GM19455 (cell line): ENCODE measurements around the gene MED13L.
"Not testable (repeated sequence)": the region's sequence is repeated elsewhere in the genome, so short reads cannot be mapped to it uniquely, and the experiment has no call there.

ENCODE experiments used
- ATAC-seq: cut with Tn5 transposase; IDR thresholded peaks from one replicate; pipeline ENCODE4 v1.9.1; 2021; ENCODE audit not compliant: unreplicated experiment

Gene MED13L

DNA sequence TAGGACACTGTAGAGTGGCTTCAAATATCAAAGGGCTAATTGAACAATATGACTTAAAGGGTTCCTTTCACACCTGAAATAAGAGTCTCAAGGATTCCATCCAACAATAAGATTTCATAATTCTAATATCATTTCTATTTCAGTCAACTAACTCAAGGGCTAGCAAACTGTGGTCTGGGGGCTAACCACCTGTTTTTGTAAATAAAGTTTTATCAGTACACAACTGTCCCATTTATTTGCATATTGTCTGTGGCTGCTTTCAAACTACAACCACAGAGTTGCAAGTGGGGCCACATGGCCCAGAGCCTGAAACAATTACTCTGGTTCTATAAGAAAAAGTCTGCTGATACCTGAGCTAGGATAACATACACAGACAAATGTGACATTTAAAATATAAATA lies 29.1 kb downstream of the MED13L start:
- no peak for ATAC-seq

DNA sequence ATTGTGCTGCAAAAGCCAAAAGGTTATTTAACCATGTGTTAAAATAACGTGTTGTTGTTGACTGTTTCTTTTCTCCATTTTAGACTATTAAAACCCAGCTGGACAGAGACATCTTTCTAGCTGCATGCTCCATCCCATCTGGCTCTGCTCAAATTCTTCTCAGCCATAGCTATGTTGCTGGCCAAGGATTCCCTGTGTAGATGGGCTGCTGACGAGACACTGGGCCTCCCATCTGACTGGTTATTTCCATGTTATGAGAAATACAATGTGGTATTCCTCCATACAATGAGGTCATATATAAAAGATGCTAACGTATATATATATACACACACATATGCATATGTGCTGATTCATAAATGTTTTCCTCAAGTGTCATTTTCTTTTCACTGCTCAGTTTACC lies 30.1 kb downstream of the MED13L start:
- no peak for ATAC-seq

DNA sequence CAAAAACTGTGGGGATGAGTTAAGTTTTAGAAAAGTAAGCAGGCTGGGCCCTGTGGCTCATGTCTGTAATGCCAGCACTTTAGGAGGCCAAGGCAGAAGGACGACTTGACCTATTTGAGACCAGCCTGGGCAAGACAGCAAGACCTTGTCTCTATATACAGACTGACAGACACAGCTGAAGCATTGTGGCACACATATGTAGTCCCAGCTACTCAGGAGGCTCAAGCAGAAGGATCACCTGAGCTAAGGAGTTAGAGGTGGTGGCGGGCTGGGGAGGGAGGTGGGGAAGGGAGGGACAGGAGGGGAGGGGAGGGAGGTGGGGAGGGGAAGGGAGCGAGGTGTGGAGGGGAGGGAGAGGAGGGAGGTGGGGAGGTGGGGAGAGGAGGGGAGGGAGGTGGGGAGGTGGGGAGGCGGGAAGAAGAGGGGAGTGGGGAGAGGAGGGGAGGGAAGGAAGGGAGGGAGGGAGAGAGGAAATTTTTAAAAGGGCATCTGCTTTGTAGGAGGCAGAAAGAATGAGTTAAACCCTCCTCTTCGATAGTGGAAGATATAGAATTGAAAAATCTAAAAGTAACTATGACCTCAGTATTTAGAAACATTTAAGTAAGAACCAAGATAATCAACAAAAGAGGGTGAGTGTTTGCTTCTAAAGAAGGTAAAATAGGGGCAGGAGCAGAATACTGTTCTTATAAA lies 30.9 kb downstream of the MED13L start:
- ATAC-seq = no peak

DNA sequence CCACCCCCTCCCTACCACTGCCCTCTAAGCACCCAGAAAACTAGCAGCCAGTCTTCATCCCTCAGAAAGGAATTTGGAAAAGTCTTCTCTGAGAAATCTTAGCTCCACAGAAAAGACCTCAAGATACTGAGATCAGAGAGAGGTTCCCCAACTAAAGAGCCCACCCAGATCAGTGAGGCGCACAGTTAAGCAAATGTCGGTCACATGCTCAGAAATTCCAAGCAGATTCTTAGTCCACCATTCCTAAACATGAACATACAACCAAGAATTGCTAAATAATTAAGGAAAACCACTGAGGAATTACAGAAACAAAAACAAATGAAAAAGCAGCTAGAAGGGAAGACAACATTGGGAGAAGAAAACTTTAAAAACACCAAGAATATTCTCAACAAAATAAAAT lies 32.3 kb downstream of the MED13L start:
- ATAC-seq = no peak

DNA sequence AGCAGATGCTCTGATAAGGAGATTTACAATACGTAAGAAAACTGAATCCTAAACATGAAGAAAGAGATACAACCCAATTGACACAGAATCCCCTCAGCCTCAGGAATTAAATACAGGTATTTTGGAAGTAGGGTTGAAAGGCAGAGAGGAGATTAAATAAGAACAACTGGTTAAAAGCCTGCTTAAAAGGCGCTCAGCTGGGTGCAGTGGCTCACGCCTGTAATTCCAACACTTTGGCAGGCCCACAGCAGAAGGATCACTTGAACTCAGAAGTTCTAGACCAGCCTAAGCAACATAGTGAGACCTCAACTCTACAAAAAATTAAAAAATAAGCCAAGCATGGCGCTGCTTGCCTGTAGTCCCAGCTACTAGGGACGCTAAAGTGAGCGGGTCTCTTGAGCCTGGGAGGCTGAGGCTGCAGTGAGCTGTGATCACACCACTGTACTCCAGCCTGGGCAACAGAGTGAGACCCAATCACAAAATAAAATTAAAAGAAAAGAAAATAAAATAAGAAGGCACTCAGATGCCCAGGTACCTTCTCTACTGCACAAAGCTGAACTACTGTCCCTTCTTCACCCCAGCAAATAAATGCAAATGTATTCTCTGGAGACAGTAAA lies 32.9 kb downstream of the MED13L start:
- no peak for ATAC-seq

DNA sequence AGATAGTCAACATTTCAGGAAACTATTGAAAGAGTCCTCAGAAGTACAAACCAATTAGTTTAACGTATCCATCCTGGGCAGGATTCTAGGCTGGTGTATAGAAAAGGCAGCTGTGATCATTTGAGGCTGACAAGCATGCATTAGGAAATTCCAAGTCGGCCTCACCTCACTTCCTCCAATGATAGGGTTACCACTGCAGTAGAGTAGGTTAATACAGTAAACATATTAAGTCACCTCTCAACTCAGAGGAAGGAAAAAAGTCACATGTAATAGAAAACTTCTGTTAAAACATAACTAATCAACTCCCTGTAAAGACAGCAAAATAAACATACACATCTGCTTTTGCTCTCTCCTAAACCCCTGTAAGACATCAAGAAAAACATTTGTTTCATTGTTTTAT lies 33.5 kb downstream of the MED13L start:
- ATAC-seq = no peak

DNA sequence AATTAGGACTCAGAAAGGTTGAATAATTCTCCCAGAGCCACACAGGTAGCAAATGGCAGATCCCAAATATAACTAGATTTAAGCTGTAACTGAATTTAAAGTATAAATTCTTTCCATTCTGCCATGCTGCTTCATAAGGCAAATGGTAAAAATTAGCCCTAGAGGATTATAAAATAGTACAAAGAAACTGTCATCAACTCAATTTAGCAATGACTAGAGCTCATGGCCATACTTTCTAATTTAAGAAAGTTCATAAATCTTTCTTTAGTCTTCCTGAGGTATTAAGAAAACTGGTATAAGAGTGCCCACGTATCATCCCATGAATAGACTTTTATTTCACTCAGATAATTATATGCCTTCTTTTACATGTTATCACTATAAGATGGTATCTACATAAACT lies 34.8 kb downstream of the MED13L start:
- no peak for ATAC-seq

DNA sequence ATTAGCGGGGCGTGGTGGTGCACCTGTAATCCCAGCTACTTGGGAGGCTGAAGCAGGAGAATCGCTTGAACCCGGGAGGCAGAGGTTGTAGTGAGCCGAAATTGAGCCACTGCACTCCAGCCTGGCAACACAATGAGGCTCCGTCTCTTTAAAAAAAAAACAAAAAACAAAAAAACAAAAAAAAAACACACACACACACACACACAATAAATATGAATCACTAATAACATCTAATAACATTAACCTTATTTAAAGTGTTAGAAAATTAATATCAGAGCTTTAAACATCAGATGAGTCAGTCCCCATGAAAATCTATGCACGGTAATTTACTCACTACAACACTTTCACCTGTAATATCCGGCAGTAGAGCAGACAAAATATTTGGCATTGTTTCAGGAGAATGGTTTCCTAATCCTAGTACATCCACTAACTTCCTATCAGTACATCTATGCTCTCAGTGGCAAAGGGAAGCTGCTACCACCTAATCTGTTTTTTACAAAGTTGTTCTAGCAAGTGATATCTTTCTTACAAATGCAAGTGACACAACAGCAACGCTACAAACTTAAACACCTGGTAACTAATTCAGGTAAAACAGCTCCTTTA lies 36.2 kb downstream of the MED13L start:
- ATAC-seq = no peak

DNA sequence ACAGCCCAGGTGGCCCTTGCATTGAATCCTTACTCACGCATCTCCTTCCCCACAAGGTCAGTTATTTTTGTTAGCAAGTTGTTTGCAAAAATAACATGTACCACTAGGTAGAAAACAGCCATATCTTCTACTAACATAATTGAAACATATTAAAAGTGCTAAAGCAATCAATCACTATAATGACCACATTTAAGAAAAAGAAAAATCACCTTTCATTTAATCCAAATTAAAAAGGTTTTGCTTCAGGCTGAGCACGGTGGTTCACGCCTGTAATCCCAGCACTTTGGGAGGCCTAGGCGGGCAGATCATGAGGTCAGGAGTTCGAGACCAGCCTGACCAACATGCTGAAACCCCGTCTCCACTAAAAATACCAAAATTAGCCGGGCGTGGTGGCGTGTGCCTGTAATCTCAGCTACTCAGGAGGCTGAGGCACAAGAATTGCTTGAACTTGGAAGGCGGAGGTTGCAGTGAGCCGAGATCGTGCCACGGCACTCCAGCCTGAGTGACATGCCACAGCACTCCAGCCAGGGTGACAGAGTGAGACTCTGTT lies 38.8 kb downstream of the MED13L start:
- not testable (repeated sequence) for ATAC-seq

DNA sequence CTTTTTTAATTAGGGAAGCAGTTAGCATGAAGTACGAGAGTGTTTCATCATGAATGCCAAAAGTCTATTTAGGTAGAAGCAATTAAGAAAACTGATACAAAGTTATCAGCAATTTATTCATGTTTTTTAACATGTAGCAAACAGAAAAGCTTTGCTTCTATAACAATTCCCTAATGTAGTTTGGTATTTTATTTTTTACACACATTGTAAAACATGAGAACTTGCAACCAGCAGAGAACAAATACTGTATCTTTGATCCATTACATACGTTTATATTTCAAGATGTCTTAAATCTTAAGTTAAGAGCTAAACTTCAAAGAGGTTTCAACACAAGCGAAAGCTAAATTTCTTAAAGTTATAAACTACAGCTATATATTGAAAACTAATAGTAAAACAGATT lies 39.3 kb downstream of the MED13L start:
- no peak for ATAC-seq

DNA sequence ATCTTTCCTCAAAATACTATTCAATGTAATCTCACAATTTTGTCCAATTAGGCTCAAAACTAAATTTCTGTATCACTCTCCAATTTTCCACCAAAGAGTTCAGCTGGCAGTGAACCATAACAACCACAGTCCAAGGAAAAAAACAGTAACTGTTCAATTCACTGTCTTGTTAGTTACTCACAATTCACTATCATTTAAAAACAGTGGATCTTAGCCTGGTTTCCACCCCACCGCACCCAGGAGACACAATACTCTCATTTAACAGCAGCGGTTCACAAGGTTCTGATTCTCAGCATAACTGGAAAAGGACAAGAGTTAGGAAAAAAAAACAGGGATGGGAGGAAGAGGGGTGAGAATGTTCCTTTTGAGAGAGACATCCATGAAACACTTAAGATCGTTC lies 40.5 kb downstream of the MED13L start:
- ATAC-seq = no peak

DNA sequence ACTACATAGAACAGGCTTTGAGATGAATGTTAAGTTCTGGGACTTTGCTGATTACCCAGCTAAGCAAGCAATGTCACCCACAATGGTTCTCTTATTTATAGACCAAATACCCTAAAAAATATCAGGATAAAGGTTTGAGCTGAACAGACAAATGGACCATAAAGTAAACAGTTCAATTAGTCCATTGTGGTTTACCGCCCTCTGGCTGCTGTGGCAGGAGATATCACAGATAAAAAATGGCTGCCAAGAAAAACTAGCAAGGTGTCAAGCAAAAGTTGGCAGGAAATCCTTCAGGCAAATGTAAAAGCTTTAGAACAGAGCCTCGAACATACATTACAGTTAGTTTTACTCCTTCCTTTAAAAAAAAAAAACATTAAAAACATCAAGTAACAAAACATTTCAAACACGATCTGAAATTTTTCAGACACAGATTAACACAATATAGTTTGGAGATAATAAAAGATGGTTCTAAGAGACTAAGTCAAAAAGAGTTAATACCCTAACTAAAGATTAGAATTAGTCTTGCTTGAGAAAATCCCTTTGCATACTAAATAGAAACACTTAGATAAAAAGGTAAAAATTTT lies 41.3 kb downstream of the MED13L start:
- no peak for ATAC-seq

DNA sequence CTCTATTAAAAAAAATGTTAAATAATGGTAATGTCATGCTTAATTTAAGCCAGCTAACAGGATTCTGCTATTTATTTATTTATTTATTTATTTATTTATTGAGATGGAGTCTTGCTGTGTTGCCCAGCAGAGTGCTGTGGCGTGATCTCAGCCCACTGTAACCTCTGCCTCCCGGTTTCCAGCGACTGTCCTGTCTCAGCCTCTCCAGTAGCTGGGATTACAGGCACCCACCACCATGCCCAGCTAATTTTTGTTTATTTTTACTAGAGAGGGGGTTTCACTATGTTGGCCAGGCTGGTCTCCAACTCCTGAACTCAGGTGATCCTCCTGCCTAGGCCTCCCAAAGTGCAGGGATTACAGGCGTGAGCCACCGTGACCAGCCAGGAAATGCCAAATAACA lies 43.3 kb downstream of the MED13L start:
- not testable (repeated sequence) for ATAC-seq

DNA sequence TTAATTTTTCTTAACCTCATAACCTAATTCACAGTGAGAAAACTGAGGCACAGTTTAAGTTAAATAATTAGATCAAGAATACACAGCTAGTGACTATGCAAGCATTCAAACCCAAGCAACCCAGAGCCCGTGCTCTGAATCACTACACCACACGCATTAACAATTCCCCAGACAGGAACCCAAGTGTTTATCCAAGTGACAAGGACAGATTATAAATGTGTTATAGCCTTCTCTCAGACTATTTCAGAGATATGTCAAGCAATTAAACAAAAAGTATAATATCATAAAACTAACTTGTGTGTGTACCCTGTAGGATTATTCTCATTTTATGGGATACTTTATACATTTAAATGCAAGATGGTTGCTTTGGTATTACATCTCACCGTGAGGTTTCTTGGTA lies 43.8 kb downstream of the MED13L start:
- no peak for ATAC-seq

DNA sequence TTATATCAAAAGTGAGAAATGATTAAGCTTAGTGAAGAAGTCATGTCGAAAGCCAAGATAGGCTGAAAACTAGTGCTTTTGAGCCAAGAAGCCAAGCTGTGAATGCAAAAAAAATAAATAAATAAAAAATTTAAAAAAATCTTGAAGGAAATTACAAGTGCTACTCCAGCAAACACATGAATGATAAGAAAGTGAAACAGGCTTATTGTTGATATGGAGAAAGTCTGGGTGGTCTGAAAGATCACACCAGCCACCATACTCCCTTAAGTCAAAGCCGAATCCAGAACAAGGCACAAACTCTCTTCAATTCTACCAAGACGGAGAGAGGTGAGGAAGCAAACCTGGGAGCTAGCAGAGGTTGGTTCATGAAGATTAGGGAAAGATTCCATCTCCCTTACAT lies 49.7 kb downstream of the MED13L start:
- no peak for ATAC-seq

DNA sequence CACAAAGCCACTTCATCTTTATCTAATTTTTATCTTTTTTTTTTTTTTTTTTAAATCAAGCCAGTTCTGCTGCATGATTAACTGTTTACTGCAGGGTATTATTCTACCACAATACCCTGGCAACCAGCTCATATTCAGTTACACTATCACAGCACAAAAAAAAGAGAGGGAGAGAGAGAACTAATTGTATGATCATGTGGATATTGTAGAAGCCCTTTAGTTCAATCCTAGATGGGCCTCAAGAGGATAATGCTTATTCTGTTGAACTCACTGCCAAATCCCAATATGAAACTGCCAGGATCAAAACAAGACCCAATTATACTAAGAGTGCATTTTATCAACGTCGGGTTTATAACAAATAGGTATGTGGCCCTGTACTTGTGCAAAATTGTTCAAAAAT lies 51.5 kb downstream of the MED13L start:
- ATAC-seq = no peak

DNA sequence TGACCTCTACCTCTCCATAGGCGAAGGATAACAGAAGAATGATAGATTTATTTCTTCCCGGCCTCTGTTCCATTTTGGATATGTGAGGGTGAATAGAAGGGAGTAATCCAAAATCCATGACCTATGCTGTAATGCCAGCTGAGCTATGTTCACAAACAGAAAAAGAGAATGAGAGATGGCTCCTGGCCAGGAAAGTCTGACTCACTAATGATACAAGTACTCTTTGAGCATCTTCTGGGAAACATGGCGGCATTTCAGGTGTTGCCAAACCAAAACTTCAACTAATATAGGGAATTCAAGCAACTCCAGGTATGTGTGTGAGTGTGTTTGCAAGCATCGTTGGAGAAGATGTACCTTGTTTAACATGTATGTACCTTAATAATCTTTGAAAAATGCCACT lies 55.1 kb downstream of the MED13L start:
- no peak for ATAC-seq

DNA sequence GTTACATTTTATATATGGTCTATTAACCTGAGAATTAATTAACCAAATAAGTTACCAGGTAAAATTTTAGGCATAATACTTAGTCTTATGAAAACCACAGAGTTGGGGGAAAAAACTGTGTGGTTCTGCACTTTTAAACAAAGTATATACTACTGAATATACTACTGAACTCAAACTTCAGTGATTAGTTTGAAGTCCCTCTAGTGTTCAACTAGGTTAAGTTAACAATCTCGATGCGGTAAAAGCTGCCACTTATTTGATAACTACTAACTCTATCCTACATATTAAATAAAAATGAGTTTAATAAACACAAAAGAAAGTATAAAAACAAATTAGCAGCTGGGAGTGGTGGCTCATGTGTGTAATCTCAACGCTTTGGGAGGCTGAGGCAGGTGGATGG lies 56.7 kb downstream of the MED13L start:
- ATAC-seq = no peak

DNA sequence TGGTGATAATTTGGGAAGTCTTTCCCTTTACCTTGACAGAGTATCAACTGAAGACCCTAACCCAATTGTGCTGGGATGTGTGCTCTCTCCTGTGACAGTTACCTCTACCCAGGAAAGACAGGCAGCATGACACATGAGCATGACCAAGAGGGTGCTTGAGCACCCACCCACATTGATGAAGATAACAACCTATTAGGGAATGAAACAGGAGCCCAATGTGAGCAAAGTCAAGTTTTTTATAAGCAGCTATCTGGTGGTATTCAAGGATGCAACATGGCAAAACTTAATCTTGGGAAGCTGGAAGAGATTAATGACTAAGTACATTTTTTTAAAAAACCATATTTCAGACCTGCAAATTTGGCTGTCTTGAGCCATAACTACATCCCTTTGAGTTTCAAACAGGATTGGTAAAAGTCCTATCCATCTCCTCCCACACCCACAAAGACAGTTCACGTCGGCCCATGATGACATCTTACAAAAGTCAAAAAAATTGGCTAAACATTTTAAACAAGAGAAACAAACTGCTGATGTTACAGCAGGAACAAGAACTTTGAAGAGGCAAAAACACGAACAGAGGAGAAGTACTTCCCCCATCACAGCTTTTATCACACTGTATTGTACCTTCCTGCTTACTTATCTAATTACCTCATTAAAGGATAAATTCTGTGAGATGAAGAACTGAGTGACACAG lies 60.3 kb downstream of the MED13L start:
- no peak for ATAC-seq

DNA sequence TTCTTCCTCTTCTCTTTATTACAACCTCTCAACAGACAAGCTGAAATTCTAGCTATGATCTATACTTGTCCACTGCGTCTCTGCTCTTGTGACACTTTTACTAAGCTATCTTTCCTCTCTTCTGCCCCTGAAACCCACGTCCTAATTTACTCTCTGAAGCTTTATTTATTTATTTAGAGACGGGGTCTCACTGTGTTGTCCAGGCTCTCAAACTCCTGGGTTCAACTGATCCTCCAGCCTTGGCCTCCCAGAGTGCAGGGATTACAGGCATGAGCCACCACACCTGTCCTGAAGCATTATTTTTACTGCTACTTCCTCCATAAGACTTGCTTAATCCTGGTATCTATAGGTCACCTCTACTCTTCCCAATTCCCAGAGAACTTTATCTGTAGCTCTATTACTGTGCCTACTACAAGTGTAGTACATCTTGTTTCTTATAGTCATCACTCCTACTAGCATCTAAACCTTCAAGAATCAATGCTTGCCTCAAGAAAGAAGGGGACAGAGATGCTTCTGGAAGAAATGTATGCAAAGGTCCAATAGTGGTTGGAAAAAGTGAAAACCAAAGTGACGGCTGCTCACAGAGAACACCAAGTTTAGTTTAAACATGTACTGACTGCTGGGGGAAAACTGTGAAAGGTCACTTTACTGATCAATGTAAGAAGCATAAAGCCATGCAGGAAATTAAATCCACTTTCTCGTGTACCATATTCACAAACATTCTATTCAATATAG lies 61.3 kb downstream of the MED13L start:
- ATAC-seq = no peak

DNA sequence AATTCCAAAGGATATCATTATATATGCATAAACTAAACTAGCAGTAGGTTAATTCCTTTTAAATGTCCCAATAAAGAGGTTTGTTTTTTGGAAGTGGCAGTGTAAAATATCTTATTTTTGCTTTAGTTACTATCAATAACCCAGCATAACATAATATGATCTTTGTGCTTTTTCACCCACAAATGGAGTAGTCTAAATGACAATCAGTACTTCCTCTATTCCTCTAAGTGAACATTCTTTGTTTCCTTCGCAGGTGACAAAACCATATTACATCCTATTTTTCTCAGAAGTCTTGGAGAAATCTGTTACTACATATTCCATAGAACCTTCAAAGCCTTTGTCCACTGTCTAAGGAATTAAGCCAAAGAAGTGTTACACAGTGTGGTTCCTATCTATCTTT lies 62.5 kb downstream of the MED13L start:
- ATAC-seq = no peak
